ENCODE results near the gene HCRT.

The HCRT gene

GRCh38 chr17:42135151-42135550 lies 50.1 kb downstream of the HCRT start:
- H3K9ac ChIP-seq (ENCODE audit: low read length): peak overlapping the region; percentile 5

More at GRCh38 chr17:42135151-42135550, 50.1 kb downstream of the HCRT start:
- peaks cover 42% of the 10 kb centered on the region for H3K4me1 ChIP-seq (ENCODE audit: control insufficient read depth, insufficient read depth, low read depth, low read length)
- peaks cover 17 to 35% of the 10 kb centered on the region in 2 experiments for H3K36me3 ChIP-seq (ENCODE audit: control insufficient read depth in 1 of 2, insufficient read depth in 2 of 2, low read depth in 1 of 2, low read length in 2 of 2)
- no peaks in the 10 kb centered on the region for H3K9me3 ChIP-seq (ENCODE audit: control insufficient read depth, low read length)
- H4K8ac ChIP-seq (ENCODE audit: low read length): peak overlapping the region; percentile 60
- peak overlapping the region; percentile 31 for H4K91ac ChIP-seq (ENCODE audit: low read length)
- no peak overlapping the region for H2BK120ac ChIP-seq (ENCODE audit: low read depth, low read length)
- no peak overlapping the region for H3K18ac ChIP-seq (ENCODE audit: low read depth in 1 of 2, low read length in 2 of 2)
- no peak overlapping the region for H2BK12ac ChIP-seq (ENCODE audit: low read length in 2 of 2)
- WGBS: 95% methylated on average over 5 of the region's 6 CpGs
- H2BK5ac ChIP-seq (ENCODE audit: low read depth, low read length, poor library complexity, severe bottlenecking): no peak overlapping the region
- no peaks in the 10 kb centered on the region for H3K27me3 ChIP-seq (ENCODE audit: control insufficient read depth in 1 of 2, insufficient read depth in 1 of 2, low read length in 2 of 2)
- no peak overlapping the region for H3K4me2 ChIP-seq (ENCODE audit: low read length, poor library complexity, severe bottlenecking)
- peak overlapping the region; percentile 52 for H3K27ac ChIP-seq (ENCODE audit: low read length, poor library complexity, severe bottlenecking)
- no peak overlapping the region for H2AK5ac ChIP-seq (ENCODE audit: low read length, severe bottlenecking)
- peak overlapping the region in 1 of 2 experiments; percentile 71 for H3K4ac ChIP-seq (ENCODE audit: low read depth in 1 of 2, low read length in 2 of 2)
- H3K14ac ChIP-seq (ENCODE audit: low read length in 2 of 2): no peak overlapping the region
- H2AFZ ChIP-seq (ENCODE audit: low read depth, low read length): no peak overlapping the region
- DNase-seq: no peak
- H2BK15ac ChIP-seq (ENCODE audit: low read depth, poor library complexity, severe bottlenecking): no peak overlapping the region
- peaks cover 17% of the 10 kb centered on the region for H3K79me1 ChIP-seq (replicated peaks; ENCODE audit: low read length, poor library complexity, severe bottlenecking)
- H3K23ac ChIP-seq (ENCODE audit: low read length in 2 of 2): no peak overlapping the region
- peak overlapping the region in 1 of 2 experiments; percentile 2 for H3K4me3 ChIP-seq (ENCODE audit: insufficient read depth in 1 of 2, low read depth in 1 of 2, low read length in 2 of 2)

All from mesenchymal stem cell (in vitro differentiated cells and primary cell).